Measurements from ENCODE around the gene TEX2. TPM values are rescaled to one million over a fixed set of nuclear protein-coding genes. Genes with fewer than 3 reads are reported as not detected.

TEX2 gene, protein sequence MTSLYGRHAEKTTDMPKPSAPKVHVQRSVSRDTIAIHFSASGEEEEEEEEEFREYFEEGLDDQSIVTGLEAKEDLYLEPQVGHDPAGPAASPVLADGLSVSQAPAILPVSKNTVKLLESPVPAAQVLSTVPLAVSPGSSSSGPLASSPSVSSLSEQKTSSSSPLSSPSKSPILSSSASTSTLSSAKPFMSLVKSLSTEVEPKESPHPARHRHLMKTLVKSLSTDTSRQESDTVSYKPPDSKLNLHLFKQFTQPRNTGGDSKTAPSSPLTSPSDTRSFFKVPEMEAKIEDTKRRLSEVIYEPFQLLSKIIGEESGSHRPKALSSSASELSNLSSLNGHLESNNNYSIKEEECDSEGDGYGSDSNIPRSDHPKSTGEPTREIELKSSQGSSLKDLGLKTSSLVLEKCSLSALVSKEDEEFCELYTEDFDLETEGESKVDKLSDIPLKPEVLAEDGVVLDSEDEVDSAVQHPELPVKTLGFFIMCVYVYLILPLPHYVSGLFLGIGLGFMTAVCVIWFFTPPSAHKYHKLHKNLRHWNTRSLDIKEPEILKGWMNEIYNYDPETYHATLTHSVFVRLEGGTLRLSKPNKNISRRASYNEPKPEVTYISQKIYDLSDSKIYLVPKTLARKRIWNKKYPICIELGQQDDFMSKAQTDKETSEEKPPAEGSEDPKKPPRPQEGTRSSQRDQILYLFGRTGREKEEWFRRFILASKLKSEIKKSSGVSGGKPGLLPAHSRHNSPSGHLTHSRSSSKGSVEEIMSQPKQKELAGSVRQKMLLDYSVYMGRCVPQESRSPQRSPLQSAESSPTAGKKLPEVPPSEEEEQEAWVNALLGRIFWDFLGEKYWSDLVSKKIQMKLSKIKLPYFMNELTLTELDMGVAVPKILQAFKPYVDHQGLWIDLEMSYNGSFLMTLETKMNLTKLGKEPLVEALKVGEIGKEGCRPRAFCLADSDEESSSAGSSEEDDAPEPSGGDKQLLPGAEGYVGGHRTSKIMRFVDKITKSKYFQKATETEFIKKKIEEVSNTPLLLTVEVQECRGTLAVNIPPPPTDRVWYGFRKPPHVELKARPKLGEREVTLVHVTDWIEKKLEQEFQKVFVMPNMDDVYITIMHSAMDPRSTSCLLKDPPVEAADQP
- total RNA-seq: 100 to 1,000 TPM in 1 of 4 donors, 10 to 100 TPM in 3; 12.3 to 137 (median 30.3) TPM

DNA sequence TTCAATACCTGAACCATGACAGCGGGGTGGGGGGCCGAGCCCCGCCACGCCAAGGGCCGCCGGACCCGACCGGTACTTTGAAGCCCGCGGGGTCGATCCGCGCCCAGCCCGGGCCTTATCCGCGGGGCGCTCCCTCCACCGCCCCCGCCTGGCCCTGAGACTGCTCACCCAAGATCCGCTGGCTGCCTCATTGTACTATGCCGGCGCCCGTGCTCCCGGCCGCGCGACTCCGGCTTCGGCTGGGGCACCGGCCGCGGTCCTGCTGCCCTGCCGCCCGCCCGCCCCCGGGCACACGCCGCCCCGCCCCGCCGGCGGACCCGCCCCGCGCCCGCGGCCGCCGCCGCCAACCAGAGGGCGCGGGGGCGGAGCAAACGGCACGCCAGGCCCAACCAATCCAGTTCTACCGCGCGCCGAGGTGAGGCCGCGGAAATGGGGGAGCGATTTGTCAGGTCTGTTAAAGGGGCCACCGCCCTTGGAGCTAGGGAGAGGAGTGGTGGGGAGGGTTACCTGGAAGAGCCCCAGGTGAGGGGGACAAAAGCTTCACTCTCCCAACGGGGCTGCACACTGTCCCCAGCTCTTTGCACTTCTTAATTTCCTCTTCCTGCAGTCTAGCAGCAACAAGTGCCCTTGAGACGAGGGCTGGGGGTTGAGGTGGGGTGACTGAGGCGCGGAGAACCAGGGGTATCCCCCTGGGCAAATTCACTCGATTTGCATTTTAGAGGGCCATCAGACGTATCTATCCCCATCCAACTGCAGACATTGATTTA is at the start of gene TEX2:
TEX2 (minus strand) TSS at position 261 of the 767 bp plus-strand sequence. CDS start 49,043 bp downstream, outside the sequence.
- Histone ChIP-seq H3K4me1 (peaks cover 17 to 35% (median 29%) of the 10 kb centered on the region in 4 donors), H3K4me3 (peak within 1 kb of the TSS; percentile 88 to 99 (median 93)), H3K9me3 (no peaks in the 10 kb centered on the region), H3K27ac (peak within 1 kb of the TSS; percentile 94 to 97 (median 96)), H3K27me3 (peaks cover 9% of the 10 kb centered on the region), H3K36me3 (no peaks in the 10 kb centered on the region)
- 0 to 1% methylated on average over 7 to 25 of the region's 69 CpGs for WGBS, 2 donors (ENCODE audit: low coverage in 1 of 2)
- intact Hi-C loops (cut with DNase I; ENCODE audit: low total_unique reads): loop anchor here (1.0 kb wide), 1 partner anchor 117 kb away; no protein-coding TSS in a partner anchor
- TF ChIP-seq POLR2AphosphoS5 (IDR thresholded peaks at IDR 0.05) (peak; percentile 58 to 85 (median 85)), POLR2A (IDR thresholded peaks at IDR 0.05) (peak; percentile 65), EP300 (IDR thresholded peaks at IDR 0.05; ENCODE audit: low read depth) (no peak)
- TF ChIP-seq, protein P1, sequence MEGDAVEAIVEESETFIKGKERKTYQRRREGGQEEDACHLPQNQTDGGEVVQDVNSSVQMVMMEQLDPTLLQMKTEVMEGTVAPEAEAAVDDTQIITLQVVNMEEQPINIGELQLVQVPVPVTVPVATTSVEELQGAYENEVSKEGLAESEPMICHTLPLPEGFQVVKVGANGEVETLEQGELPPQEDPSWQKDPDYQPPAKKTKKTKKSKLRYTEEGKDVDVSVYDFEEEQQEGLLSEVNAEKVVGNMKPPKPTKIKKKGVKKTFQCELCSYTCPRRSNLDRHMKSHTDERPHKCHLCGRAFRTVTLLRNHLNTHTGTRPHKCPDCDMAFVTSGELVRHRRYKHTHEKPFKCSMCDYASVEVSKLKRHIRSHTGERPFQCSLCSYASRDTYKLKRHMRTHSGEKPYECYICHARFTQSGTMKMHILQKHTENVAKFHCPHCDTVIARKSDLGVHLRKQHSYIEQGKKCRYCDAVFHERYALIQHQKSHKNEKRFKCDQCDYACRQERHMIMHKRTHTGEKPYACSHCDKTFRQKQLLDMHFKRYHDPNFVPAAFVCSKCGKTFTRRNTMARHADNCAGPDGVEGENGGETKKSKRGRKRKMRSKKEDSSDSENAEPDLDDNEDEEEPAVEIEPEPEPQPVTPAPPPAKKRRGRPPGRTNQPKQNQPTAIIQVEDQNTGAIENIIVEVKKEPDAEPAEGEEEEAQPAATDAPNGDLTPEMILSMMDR (IDR thresholded peaks at IDR 0.05): no peak
- in situ Hi-C loops (cut with MboI; ENCODE audit: low pct_ligation_motif_present in 1 of 4, low pct_unique_long_range_greater_than_20kb in 1 of 4, low sequenced_read_pairs in 3 of 4): loop anchor here in 1 of 4 donors (25.0 kb wide), 1 partner anchor 101 kb away; no protein-coding TSS in a partner anchor
- DNase-seq: peak; percentile 93

DNA sequence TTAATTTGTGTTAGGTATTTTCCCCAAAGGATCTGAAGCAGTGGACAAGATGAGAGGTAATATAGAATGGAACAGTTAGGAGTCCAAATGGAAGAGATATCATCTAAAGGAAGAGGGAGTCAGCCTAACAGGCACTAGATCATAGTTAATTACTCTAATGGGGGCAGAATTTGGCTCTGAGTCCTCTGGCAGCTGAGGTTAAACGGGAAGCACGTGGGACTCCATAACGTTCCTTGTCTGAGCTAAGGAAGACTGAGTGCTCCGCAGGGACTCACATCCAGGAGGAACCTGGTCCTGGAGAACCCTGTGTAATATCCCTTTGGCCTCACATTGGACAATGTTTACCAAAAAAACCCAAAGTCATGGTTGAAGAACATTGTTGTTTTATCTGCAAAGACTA is 46.6 kb upstream of the TEX2 start:
- Histone ChIP-seq H3K27me3 (no peaks in the 10 kb centered on the region), H3K27ac (no peak overlapping the region), H3K9me3 (no peaks in the 10 kb centered on the region), H3K36me3 (no peaks in the 10 kb centered on the region), H3K4me3 (no peak overlapping the region), H3K4me1 (no peaks in the 10 kb centered on the region)
- in situ Hi-C loops (cut with MboI; ENCODE audit: low pct_ligation_motif_present in 1 of 4, low pct_unique_long_range_greater_than_20kb in 1 of 4, low sequenced_read_pairs in 3 of 4): no loop called here
- intact Hi-C loops (cut with DNase I; ENCODE audit: low total_unique reads): no loop called here
- TF ChIP-seq, protein P1 (IDR thresholded peaks at IDR 0.05): no peak
- TF ChIP-seq POLR2AphosphoS5 (IDR thresholded peaks at IDR 0.05) (no peak), EP300 (IDR thresholded peaks at IDR 0.05; ENCODE audit: low read depth) (no peak), POLR2A (IDR thresholded peaks at IDR 0.05) (no peak)
- DNase-seq: no peak
- 60 to 61% methylated on average over 2 to 4 of the region's 4 CpGs for WGBS, 2 donors (ENCODE audit: low coverage in 1 of 2)

DNA sequence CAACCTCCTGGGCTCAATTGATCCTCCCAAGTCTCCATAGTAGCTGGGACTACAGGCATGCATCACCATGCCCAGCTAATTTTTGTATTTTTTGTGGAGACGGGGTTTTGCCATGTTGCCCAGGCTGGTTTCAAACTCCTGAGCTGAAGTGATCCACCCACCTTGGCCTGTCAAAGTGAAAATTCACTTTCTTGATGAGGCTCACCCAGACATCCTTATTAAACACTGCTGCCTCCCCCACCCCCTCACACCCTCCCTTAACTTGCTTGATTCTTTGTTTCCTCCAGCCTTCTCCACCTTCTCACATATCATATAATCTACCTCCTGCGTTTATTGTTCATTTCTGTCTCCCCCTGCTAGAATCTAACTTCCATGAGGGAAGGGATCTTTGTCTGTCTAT is 46.0 kb upstream of the TEX2 start:
- DNase-seq: no peak
- no peaks in the 10 kb centered on the region for H3K4me1 ChIP-seq
- H3K9me3 ChIP-seq: no peaks in the 10 kb centered on the region
- intact Hi-C loops (cut with DNase I; ENCODE audit: low total_unique reads) (no loop called here), in situ Hi-C loops (cut with MboI; ENCODE audit: low pct_ligation_motif_present in 1 of 4, low pct_unique_long_range_greater_than_20kb in 1 of 4, low sequenced_read_pairs in 3 of 4) (no loop called here)
- no peak overlapping the region for H3K27ac ChIP-seq
- no peak overlapping the region for H3K4me3 ChIP-seq
- no peak for TF ChIP-seq POLR2A (IDR thresholded peaks at IDR 0.05)
- TF ChIP-seq, protein P1 (IDR thresholded peaks at IDR 0.05): no peak
- no peak for TF ChIP-seq POLR2AphosphoS5 (IDR thresholded peaks at IDR 0.05)
- TF ChIP-seq EP300 (IDR thresholded peaks at IDR 0.05; ENCODE audit: low read depth): no peak
- WGBS, 2 donors (ENCODE audit: low coverage in 1 of 2): 73 to 77% methylated on average over 2 of the region's 2 CpGs
- H3K36me3 ChIP-seq: no peaks in the 10 kb centered on the region
- H3K27me3 ChIP-seq: no peaks in the 10 kb centered on the region

Data from transverse colon (tissue), 4 donors.